Stimulated activated naive B cell treated with anti-CD40 and anti-IgM and Interleukin-4, amounts not matched to agents 10 μg/mL and 1 μg/mL and 100 μg/mL, for 72 hours (primary cell): ENCODE results near the gene OR6B1.
"Not testable (repeated sequence)": the region's sequence is repeated elsewhere in the genome, so short reads cannot be mapped to it uniquely, and the experiment has no call there.

ENCODE experiments used
- ATAC-seq, 2 donors: fragments of 150-1000 bp; cut with Tn5 transposase; replicated peaks; 2 replicates each; pipeline ENCODE4 v1.10.0; 2021; ENCODE audit warnings: moderate library complexity in 1 of 2
- DNase-seq: peaks from one replicate; pipeline ENCODE4 v3.0.0; 2021
- H3K27ac Mint-ChIP-seq: one replicate; pipeline ENCODE4 v1.8.0; 2022; ENCODE audit warnings: mild to moderate bottlenecking, mixed read lengths
- H3K27me3 Mint-ChIP-seq, 2 donors: one replicate each; pipeline ENCODE4 v1.8.0; 2022; ENCODE audit warnings: mixed read lengths in 2 of 2
- H3K36me3 Mint-ChIP-seq, 2 donors: one replicate each; pipeline ENCODE4 v1.8.0; 2022; ENCODE audit warnings: mixed read lengths in 2 of 2, mild to moderate bottlenecking in 1 of 2
- H3K4me1 Mint-ChIP-seq, 2 donors: one replicate each; pipeline ENCODE4 v1.8.0; 2022; ENCODE audit warnings: mixed read lengths in 2 of 2, mild to moderate bottlenecking in 1 of 2
- H3K4me3 Mint-ChIP-seq, 2 donors: one replicate each; pipeline ENCODE4 v1.8.0; 2022; ENCODE audit warnings: mild to moderate bottlenecking in 2 of 2, mixed read lengths in 2 of 2, moderate library complexity in 1 of 2
- H3K9me3 Mint-ChIP-seq, 2 donors: one replicate each; pipeline ENCODE4 v1.8.0; 2022; ENCODE audit warnings: mixed read lengths in 2 of 2, mild to moderate bottlenecking in 1 of 2

Gene OR6B1

DNA sequence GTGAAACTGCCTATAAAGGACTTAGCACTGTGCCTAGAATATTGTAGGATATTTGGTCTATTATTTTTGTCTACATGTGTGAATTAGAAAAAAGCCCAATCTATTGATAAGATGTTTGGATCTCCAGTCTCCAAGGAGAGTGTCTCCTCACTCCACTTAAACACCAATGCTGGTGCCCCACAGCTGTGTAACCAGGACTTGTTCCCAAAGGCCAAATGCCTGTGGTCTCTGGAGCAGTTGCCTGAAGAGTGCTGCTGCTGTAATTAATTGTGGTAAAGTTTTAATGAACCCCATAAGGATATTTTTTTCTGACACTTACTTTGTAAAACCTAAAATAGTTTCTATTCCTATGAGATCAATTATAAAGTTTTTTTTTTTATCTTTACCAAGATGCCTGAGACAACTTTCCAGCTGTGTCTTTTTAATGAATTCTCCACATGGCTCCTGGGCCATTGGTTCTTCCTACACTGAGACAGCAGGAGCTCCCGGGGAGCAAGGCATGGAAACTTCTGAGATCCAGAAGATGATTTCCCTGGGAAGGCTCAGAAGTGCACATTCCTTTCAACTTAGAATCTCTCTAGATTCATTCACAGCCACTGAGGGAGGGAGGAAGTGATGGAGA, 37.4 kb downstream of the OR6B1 start:
- H3K4me3 Mint-ChIP-seq = no peak overlapping the region
- H3K27me3 Mint-ChIP-seq = peaks cover 4 to 7% of the 10 kb centered on the region in 2 donors
- H3K27ac Mint-ChIP-seq = no peak overlapping the region
- DNase-seq (no peak), ATAC-seq (no peak)
- H3K36me3 Mint-ChIP-seq = no peaks in the 10 kb centered on the region
- H3K4me1 Mint-ChIP-seq = no peaks in the 10 kb centered on the region
- H3K9me3 Mint-ChIP-seq = no peaks in the 10 kb centered on the region

DNA sequence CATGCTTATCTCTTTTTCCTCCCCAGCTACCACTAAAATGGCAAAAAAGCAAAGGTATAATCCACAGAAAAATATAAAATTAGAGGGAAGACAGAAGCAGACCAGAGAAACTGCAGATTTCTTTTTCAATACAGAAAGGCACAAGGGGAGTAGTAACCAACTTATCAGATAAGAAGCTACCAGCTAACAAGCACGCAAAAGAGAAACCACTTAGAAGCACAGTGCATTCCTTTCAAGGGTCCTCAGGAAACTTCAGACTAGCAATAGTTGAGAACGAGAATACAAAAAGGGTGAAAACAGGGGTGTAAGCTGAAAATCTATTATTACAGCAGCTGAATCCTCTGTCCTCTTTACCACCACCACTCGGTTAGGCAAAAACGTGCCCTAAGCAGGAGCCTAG, 38.8 kb downstream of the OR6B1 start:
- no peak for ATAC-seq
- Mint-ChIP-seq H3K27me3 (peaks cover 0 to 3% of the 10 kb centered on the region in 2 donors), H3K36me3 (no peaks in the 10 kb centered on the region), H3K27ac (no peak overlapping the region), H3K9me3 (no peaks in the 10 kb centered on the region), H3K4me1 (no peaks in the 10 kb centered on the region), H3K4me3 (no peak overlapping the region)
- DNase-seq = no peak

DNA sequence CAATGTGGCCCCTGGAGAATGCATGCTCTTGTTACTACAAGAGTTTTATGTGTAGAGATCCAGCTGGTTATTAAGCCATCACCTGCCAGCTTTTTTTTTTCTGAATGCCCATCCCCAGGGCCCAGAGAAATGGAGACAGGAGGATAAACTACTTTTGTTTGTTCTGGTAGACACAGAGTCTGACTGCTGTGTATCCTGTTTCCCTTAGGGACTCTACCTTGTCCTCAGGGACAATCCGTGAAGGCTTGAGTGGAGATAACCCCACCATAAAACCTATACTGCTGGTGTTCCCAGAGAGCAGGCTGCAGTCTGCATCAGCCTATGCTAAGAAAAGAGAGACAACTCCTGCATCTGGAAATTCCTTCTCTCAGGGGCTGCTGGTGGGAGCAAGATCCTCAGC, 48.5 kb downstream of the OR6B1 start, which contains the start of gene OR2A5:
TSS of gene OR2A5 (plus strand) at position 301 of the 400 bp plus-strand sequence. CDS start 1,454 bp downstream, outside the sequence.
- peaks cover 13 to 17% of the 10 kb centered on the region in 2 donors for H3K27me3 Mint-ChIP-seq
- H3K9me3 Mint-ChIP-seq = no peaks in the 10 kb centered on the region
- no peak for DNase-seq
- H3K4me1 Mint-ChIP-seq = no peaks in the 10 kb centered on the region
- ATAC-seq = no peak
- no peak within 1 kb of the TSS for H3K27ac Mint-ChIP-seq
- no peaks in the 10 kb centered on the region for H3K36me3 Mint-ChIP-seq
- H3K4me3 Mint-ChIP-seq = no peak within 1 kb of the TSS

DNA sequence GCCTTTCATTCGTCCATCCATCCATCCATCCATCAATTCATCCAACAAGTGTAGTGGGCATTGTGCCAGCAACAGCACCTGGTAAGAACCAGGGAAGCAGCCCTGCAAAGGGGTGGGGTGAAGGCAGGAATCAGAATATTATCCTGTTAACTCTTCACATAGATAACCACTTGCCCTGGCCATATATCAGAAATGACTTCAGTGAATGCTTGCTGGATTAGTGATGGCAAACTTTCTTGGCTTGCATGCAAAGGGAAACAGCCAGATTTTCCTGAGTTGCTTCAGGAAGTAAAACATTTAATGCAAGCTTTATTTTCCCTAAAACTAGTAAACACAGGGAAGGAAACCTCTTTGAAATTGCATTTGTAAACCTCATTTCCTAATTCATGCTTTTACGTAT, 49.4 kb downstream of the OR6B1 start:
- no peaks in the 10 kb centered on the region for H3K36me3 Mint-ChIP-seq
- H3K4me3 Mint-ChIP-seq = no peak overlapping the region
- no peaks in the 10 kb centered on the region for H3K9me3 Mint-ChIP-seq
- H3K27me3 Mint-ChIP-seq = peaks cover 13 to 17% of the 10 kb centered on the region in 2 donors
- H3K27ac Mint-ChIP-seq = no peak overlapping the region
- H3K4me1 Mint-ChIP-seq = no peaks in the 10 kb centered on the region
- no peak for DNase-seq
- no peak for ATAC-seq

GRCh38 chr7:144050093-144050492, 50.0 kb downstream of the OR6B1 start:
- Mint-ChIP-seq H3K4me3 (no peak overlapping the region), H3K4me1 (no peaks in the 10 kb centered on the region), H3K9me3 (no peaks in the 10 kb centered on the region), H3K27ac (no peak overlapping the region), H3K27me3 (peaks cover 13 to 17% of the 10 kb centered on the region in 2 donors), H3K36me3 (no peaks in the 10 kb centered on the region)
- no peak for ATAC-seq
- DNase-seq = no peak

- peaks cover 17% of the 10 kb centered on the region in 2 donors for H3K27me3 Mint-ChIP-seq
- H3K27ac Mint-ChIP-seq, DNase-seq, H3K36me3 Mint-ChIP-seq, H3K9me3 Mint-ChIP-seq, H3K4me3 Mint-ChIP-seq, ATAC-seq, H3K4me1 Mint-ChIP-seq: not testable (repeated sequence)
Observed at GRCh38 chr7:144050884-144051283, 50.8 kb downstream of the OR6B1 start.

GRCh38 chr7:144057954-144058353, 57.8 kb downstream of the OR6B1 start:
- no peak for DNase-seq
- Mint-ChIP-seq H3K36me3 (no peaks in the 10 kb centered on the region), H3K4me1 (no peaks in the 10 kb centered on the region), H3K27me3 (peaks cover 8 to 19% of the 10 kb centered on the region in 2 donors), H3K27ac (peak overlapping the region; percentile 9), H3K4me3 (no peak overlapping the region), H3K9me3 (peaks cover 13 to 16% of the 10 kb centered on the region in 2 donors)
- ATAC-seq = no peak
